GM21367 (cell line): ENCODE results near the gene KLHL28.

Source experiments
- ATAC-seq: cut with Tn5 transposase; IDR thresholded peaks from one replicate; pipeline ENCODE4 v1.9.1; 2021; ENCODE audit not compliant: unreplicated experiment

KLHL28 gene

DNA sequence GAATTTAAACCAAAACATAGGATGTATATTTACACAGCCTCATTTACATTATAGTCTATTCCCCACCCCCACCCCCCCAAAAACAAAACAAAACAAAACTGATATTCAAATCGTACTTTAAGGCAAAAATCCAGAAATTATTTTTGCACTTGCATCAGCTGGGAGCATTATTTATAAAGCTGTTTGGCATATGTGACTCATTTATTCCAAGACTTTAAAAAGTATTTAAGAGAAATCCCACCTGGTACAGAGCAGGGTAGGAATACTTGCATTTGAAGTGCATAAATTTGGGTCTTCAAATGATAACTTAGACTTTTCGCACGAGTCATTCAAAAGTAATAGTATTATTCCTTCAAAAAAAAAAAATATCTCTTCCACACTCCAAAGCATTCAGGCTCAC lies 1.1 kb downstream of the KLHL28 start:
- ATAC-seq: no peak

DNA sequence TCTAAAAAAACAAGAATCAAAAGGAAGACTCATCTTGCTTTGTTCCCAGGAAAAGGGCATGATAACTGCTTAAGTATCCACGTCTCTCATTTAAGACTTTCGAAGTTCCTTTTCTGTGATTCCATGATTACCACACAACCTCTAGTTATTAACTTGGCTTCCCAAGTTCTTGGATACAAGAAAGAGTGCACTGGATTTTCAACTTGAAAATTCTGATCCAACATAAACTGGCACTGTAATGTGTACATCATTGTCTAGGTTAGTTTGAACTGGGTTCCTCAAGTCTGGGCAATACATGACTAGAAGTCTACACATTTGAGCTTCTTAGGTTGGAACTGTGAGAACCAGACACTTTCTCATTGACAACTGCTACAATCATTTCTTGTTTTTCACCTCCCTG lies 1.6 kb downstream of the KLHL28 start:
- no peak for ATAC-seq

DNA sequence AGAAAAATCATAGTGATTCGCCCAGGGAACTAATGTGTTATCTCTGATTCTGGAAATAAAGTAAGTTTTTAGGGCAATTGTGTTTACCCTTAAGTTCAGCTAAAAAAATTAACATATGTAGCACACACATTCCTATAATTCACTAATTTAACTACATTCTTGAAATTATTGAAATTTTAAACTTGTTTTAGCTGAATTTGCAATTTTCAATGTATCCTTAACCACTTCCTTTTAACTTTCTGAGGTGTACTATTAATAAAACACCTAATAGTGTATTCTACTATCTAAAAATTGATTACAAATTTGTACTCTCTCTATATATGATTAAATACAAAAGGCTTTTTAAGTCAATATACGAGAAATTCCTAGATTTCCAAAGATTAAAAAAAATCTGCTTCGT lies 2.2 kb downstream of the KLHL28 start:
- ATAC-seq: no peak

DNA sequence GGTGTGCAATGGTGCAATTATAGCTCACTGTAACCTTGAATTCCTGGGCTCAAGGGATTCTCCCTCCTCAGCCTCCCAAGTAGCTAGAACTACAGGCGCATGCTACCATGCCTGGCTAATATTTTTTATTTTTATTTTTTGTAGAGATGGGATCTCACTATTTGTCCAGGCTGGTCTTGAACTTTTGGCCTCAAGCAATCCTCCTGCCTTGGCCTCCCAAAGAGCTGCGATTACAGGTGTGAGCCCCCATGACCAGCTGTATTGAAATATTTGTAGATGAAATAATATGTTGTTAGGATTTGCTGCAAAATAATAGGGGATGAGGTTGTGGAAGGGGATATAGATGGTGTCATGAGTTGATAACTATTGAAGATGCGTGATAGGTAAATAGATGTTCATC lies 4.9 kb downstream of the KLHL28 start:
- no peak for ATAC-seq

DNA sequence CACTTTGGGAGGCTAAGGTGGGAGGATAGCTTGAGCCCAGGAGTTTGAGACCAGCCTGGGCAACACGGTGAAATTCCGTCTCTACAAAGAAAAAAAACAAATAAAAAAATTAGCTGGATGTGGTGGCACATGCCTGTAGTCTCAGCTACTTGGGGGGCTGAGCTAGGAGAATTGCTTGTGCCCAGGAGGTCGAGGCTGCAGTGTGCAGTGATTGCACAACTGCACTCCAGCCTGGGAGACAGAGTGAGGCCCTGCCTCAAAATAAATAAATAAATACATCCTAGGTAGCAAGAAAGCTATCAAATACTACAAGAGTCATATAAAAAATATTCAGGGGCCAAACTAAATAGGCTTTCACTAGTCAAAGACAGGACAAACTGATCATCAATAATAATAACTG lies 6.2 kb downstream of the KLHL28 start:
- ATAC-seq: no peak

DNA sequence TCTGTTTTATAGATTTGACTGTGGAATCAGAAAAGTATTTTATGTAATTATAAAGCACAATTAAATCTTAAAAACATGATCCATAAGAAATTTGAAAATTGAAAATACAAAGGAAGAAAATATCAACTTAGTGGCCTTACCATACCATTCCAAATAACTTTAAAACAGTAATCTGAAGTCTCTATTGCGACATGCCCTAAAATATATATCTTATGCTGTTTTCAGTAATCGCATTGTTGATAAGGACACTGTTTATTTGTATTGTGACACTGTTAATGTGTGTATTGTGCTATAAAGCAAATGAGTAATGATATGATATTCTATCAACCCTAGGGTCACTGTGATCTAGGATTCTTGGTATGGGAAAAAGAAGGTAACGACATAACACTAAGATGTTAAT lies 7.0 kb downstream of the KLHL28 start:
- no peak for ATAC-seq

DNA sequence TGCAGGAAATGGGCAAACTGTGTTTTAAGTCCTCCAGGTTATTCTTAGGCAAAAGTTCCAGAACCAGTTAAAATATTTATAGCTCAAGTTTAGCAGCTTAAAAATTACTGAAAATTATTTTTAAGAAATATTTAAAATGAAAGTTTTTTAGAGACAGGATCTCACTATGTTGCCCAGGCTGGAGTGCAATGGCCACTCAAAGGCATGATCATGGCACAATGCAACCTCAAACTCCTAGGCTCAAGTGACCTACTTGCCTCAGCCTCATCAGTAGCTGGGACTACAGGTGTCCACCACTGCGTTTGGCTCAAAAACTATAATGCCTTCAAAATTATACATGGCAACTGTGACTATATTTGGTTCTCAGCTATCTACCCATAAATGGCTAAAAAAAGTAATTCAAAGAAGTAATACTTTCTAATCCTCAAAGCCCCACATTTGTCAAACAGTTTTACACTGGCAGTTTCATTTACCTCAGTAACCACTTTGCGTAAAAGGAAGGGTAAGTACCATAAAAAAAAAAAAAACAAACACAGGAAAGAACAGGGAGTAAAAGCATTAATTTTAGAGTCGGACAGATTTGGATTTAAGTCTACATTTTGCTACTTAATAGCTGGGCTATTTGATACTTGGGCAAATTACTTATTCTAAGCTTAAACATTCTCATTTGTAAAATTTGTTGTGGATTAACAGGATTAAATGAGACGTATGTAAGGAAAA lies 9.2 kb downstream of the KLHL28 start:
- no peak for ATAC-seq

DNA sequence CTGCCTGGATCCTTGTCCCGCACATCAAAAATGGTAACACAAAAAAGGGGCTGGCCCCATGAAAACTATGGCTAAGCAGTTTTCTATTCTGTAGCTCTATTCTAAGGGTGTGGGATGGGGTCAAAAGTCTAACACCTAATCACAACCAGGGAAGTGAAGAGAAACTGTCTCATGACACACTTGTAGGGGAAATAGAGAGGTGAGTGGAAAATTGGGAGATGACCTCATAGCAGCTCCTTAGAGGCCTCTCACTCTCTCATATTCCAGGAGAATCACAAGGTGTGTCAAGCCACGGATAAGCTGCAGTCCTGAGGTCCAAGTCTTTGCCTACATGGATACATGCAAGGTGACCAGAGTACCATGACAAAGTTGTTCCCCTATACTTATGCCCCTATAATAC lies 10.7 kb downstream of the KLHL28 start:
- no peak for ATAC-seq

DNA sequence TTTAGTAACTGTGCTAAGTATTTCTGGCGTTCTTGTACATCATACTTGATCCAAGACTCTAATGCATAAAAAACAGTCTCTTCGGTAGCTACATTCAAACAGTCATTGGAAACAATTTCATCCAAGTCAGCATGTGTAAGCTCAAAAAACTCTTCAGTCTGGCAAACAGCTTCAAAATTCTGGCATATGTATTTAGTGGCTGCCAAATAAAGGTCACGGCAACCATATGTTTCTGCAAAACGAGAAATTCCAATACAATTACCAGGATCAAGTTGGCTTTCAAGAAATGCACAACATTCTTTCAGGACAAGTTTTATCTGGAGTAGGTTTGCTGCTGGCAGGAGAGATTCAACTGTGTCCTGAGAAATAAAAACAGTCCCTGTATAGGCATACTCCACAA lies 16.5 kb downstream of the KLHL28 start:
- ATAC-seq: no peak

DNA sequence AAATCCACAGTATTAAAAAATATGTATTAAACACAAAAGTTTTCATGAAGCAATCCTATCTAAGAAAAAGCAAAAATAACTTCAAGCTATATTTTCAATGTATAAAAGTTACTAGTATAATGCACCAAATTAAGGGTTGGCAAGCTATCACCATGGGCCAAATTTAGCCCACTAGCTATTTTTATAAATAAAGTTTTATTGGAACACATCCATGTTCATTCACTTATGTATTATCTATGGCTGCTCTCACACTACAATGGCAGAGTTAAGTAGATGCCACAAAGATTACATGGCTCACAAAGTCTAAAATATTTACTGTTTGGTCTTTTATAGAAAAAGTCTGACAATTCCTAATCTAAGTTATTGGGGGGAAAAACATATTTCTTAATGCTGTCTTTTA lies 17.6 kb downstream of the KLHL28 start:
- ATAC-seq: no peak

DNA sequence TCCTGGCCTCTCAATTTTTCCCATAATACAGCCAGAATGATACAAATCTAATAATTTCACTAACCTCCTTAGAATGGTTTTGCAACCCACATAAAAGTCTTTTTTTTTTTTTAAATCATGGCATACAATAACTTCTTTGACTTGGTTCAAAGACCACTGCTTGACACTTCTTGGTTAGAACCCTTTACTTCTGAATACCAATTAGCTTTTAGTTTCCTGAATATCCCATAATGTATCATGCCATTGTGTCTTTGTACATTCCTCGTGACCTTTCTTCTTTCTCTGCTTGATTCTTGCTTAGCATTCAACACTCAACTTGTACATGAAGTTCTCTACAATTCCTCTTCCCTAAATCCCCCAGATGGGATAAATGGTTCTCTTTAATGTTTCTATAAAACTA lies 19.3 kb downstream of the KLHL28 start:
- no peak for ATAC-seq

DNA sequence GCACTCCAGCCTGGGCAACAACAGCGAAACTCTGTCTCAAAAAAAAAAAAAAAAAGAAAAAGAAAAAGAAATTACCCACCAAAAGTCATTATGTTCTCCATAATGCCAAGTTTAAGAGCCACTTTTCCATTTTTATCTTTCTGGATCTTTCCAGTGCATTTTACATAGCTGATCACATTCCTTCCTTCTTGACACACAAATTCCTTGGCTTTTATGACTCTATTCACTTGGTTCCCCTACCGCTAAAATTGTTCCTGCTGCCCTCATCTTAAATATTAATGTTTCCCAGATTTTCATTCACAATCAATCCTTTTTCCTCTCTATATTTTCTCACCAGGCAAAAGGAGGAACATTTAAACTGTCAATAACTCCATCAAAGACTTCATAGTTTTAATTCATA lies 20.2 kb downstream of the KLHL28 start:
- ATAC-seq: no peak

DNA sequence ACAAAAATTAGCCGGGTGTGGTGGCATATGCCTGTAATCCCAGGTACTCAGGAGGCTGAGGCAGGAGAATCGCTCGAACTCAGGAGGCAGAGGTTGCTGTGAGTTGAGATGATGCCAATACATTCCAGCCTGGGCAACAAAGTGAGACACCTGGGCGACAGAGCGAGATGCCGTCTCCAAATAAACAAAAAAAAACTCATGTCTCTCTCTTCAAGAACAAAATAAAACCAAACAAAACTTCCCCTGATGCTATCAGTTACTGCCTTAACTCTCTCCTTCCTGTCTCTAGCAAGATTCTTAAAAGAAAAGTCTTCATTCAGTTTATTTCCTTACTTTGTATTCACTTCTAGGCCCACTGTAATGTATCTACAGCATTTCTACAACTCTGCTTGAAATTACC lies 20.8 kb downstream of the KLHL28 start:
- ATAC-seq: no peak

DNA sequence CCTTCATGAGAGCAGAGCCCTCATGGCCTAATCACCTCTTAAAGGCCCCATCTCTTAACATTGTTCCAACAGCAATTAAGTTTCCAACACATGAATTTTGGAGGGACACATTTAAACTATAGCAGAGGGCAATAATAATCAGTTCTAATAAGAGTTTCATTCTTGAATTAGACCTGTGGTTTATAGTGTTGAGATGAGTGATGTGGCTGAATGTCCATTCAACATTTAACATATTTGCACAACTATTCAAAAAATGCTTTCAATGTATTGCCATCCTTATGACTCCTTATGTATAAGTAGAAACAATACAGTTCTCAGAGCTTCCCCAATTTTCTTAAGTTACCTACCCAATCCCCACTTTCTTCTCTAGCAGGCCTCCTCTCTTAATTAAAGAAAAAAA lies 21.5 kb downstream of the KLHL28 start:
- ATAC-seq: no peak

DNA sequence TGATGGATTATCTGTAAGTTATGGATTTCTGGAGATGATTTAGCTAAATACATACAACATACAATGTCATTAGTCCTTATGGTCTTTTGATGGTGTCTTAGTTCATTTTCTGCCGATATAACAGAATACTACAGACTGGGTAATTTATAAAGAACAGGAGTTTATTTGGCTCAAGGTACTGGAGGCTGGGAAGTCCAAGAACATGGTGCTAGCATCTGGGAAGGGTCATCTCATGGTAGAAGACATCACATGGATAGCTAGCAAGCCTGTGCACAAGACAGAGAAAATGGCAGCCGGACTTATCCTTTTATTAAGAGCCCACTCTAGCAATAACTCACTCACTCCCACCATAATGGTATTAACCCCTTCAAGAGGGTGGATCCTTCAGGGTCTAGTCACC lies 24.2 kb downstream of the KLHL28 start:
- ATAC-seq: no peak

DNA sequence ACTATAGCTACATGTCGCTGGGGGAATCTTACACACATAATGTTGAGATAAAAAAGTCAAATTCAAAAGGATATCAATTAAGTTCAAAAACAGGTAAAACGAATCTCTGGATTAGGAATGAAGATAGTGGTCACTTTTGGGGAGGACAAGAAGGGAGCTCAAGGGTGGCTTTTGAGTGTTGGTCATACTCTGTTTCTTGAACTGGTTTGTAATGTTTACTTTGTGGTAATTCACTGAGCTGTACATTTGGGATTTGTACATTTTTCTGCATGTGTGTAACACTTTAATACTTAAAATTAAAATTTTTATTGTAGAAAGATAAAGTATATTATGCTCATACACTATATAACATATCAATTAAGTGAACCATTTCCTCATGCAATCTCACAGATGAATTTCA lies 26.6 kb downstream of the KLHL28 start:
- no peak for ATAC-seq

DNA sequence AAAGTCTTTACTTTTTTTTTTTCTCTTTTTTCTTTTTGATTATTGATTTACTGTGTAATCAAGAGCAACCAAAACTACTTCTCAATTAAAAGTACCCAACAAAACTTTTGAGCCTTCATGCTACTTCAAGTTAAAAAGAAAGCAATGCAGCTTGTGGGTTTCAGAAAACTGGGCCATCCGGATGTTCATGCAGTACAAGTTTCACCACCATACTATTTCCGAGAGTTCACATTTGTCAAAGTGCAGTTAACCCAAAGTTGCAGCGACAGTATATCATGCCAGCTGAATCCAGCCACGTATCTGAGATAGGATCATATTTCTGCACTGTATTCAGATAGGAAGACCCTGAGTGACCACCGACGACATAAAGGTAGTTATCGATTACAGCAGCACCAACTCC lies 33.0 kb downstream of the KLHL28 start:
- ATAC-seq: no peak

DNA sequence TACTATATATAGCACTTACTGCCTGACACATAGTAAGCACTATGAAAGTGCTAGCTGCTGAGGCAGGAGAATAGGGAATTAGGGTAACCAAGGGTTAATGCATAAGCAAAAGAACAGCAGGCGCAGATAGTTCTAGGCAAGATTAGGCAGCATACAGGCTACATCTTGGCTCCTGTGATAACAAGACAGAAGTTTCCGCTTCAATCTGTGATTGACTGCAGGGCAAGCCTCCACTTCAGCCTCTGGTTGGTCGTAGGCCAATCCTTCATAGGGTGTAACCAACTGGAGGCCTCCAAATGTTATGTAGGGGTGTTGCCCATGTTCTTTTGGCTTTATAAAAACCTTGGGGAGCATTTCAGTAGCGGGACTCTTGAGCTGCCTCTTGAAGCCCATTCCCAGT lies 46.9 kb downstream of the KLHL28 start:
- ATAC-seq: no peak

DNA sequence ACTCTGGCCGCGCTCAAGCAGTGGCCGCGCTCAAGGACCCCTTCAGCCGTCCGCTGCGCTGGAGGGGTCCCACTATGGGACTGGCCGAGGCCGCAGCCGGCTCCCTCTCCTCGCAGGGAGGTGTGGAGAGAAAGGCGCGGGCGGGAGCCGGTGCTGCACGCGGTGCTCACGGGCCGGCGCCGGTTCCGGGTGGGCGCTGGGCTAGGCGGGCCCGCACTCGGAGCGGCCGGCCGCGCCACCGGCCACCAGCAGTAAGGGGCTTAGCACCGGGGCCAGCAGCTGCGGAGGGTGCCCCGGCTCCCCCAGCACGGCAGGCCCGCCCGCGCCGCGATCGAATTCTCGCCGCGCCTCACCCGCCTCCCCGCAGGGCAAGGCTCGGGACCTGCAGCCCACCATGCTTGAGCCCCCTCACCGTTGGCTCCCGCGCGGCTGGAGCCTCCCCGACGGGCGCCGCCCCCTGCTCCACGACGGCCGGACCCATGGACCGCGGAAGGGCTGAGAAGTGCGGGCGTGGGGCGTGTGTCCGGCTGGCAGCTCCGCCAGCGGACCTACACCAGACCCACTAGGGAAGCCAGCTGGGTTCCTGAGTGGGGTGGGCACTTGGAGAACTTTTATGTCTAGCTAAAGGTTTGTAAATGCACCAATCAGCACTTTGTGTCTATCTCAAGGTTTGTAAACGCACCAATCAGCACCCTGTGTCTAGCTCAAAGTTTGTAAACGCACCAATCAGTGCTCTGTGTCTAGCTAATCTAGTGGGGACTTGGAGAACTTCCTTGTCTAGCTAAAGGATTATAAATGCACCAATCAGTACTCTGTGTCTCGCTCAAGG lies 49.5 kb downstream of the KLHL28 start:
- no peak for ATAC-seq

DNA sequence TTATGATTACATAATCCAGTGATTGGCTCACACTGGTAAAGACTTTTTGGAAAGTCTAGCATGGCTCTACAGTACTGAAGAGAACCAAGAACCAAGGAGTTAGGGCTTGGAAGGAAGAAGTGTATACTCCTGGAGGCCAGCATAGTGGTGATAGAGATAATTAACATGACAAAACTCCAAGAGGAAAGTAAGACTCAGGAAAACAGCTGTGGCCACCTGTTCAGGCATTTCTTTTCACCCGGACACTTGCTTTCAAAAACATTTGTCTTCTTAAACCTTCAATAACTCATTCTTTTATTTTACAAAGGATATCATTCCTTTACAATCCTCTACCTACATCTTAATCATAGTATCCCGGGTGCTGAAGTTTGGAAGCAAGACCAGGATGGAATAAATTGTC lies 50.9 kb downstream of the KLHL28 start:
- no peak for ATAC-seq

DNA sequence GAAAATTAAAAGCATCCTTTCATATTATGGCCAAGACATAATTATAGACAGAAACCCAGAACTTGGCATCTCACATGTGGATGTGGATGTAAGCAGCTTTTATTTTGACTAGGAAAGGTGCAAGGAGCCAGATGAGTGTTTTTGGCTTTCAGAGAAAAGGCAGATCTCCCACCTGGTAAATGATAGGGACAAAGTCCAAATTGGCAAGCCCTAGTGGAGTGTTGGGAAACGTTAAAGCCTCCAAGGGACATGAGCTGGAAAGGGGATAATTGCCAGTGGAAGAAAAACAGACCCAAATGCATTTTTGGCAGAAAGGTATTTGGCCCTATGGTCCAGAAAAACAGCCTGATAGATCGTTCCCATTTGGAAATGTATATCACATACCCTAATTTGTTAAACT lies 60.1 kb downstream of the KLHL28 start:
- no peak for ATAC-seq

DNA sequence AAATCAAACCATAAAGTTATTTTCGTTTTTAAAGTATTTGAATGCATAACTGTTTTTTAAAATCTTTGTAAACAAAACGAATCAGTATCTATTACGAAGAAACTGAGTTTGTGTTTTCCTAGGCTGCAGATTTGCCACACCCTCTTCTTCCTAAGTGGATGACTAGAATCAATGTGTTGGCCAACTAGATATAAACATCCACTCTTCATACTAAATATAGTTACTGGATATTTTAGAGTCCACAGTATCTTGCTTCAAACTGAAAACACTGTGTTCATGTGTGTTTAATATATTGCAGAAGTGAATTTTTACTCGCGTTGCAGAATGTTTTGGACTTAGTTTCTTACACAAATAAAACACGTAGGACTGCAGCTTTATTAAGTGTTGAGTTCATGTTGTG lies 63.2 kb downstream of the KLHL28 start:
- no peak for ATAC-seq

DNA sequence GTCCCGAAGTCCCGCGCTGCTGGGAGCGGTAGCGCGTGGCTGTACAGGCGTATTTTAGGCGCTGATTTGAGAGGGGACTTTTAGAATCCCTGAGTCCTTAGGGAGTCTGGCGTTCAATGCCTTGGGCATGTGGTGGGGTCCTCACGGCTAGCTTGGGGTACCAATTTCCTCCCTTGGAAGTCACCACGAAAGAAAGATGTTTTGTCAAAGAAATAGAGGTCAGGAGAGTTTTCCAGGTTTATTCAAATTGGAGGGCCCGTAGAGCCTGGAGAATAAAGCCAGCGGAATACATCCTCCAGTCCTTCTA lies 63.9 kb downstream of the KLHL28 start:
- ATAC-seq: no peak
